HG03280 (cell line): ENCODE data around the gene GRID1.

Experiments used
- ATAC-seq: cut with Tn5 transposase; IDR thresholded peaks from one replicate; pipeline ENCODE4 v1.9.1; 2021; ENCODE audit warnings: mild to moderate bottlenecking, moderate library complexity; ENCODE audit not compliant: unreplicated experiment

GRID1 gene

DNA sequence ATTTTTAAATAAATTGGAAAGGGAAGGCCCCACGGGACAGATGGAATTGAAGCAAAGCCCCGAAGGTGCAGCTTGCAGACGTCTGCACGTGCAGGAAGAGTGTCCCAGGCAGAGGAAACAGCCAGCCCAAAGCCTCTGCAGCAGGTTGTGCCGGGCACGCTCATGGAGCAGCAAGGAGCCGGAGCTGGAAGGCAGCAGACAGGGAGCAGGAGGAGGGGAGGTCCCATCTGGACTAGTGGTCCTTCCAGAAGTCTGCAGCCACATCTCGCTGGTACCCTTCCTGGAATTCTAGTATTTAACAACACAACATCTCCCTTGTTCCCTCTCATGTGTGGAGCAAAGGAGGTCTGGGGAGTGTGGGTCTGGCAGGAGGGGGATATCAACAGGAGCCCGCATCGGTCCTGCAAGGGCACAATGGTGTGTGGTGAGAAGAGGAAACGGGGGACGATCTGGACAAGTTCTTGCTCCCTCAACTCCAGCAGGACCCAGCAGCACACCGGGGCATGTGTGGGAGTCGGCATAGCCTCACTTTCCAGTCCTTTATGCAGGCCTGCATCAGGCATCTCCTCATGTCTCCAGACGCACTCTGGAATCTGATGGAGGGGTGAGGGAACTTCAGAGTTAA lies 169.3 kb downstream of the GRID1 start:
- no peak for ATAC-seq

GRCh38 chr10:86195521-86196157 lies 171.0 kb downstream of the GRID1 start:
- ATAC-seq: no peak

DNA sequence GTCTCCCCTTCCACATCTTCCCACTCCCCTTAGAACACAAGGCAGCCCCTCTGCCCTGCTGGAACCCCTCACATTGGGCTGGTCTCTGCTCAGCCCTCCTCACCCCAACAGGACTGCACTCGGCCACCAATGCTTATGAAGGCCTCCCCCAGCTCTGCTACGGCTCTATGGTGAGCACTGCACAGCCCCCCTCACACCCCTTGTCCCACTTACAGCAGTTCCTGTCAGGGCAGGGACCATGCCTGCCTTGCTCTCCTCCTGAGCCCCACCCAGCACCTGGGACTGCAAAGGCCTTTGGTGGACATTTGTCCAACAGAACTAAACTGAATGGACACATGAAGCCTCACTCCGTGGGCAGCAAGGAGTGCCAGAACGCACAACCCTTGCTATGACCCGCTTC lies 171.9 kb downstream of the GRID1 start:
- ATAC-seq: no peak

- ATAC-seq: no peak
Observed at GRCh38 chr10:86193841-86194240, 172.8 kb downstream of the GRID1 start.

- ATAC-seq: no peak
Observed at GRCh38 chr10:86192691-86193090, 173.9 kb downstream of the GRID1 start.

- no peak for ATAC-seq
Observed at GRCh38 chr10:86192147-86192546, 174.4 kb downstream of the GRID1 start.

DNA sequence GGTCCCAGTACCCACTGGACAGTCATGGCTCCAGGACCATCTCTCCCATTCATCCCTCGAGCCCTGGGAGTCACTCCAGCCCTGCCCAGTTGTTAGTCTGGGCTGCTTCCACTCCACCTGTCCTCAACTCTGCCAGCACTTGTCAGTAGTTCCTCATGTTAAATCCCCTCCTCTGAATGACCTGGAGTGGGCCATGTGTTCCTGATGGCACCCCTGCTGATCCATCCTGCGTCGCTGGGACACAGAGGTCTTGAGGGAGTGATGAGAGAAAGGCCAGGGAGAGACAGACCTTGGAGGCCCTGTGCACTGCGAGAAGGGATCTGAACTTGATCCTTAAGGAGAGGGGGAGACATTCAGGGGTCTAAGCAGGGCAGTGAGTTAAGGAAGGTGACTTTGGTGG lies 174.9 kb downstream of the GRID1 start:
- no peak for ATAC-seq

GRCh38 chr10:86191166-86191565 lies 175.4 kb downstream of the GRID1 start:
- no peak for ATAC-seq

GRCh38 chr10:86190291-86190690 lies 176.3 kb downstream of the GRID1 start:
- no peak for ATAC-seq

DNA sequence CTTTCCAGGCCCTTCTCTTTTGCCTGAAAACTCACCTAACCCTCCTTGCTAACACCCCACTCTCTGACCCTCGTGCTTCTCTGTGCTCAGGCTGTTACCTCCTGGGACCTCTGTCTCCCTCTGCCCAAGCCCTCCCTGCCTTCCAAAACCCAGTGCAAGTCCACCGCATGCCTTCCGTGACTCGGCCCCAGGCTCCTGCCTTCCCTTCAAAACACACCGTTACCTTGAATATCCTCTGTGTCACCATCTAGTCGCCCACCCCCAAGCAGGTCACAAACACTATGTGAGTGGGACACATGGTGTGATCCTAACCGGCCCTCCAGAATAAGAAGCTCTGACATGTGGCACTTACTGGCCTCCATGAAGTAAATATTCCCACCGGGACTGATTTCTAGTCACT lies 176.7 kb downstream of the GRID1 start:
- ATAC-seq: no peak

- no peak for ATAC-seq
Observed at GRCh38 chr10:86188796-86189558, 177.6 kb downstream of the GRID1 start.

DNA sequence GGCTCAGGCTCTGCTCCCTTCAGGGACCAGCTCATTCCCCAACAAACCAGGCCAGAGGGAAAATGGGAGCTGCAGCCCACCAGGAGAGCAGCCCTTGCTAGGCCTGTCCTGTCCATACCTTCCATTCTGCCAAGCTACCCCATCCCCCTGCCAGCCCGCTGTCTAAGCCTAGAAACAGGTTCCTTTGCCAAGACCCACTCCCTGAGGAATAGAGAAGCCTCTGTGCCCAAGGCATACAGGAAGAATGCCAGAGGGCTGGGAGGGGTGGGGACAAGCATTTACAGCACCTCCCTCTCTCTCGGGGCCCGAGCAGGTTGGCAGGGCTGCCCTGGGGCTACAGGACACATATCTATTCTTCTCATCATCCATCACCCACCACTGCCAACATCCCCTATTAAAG lies 178.3 kb downstream of the GRID1 start:
- ATAC-seq: no peak

DNA sequence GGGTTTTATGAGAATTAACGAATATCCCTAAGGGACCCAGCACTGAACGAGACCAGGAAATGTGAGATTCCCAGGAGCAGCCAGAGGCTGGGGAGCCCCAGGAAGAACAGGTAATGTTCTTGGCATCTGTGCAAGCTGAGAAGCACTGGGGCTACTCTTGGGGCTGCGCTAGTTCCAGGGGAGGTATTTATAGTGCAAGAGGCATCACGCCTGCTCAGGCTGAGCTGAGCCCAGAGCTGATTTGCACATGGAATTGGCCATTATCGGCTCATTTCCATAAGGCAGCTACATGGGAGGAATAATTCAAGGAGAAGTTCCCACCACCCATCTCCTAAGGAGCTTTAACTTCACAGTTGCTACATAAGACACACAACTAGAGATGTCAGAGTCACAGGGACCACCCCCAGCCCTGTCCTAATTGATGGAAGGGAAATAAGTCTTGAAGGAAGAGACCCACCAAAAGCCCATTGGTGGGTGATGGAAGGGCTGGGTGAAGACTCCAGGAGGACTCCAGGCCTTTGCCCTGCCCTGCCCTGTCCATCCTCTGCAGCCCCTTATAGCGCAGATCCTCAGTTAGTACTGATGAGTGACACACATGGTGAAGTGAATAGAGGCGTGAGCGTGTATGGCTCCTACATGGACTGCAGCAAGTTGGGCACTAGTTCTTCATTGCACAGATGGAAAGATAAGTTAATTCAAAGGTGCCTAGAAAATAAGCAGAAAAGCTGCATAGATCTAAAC lies 178.9 kb downstream of the GRID1 start:
- no peak for ATAC-seq

DNA sequence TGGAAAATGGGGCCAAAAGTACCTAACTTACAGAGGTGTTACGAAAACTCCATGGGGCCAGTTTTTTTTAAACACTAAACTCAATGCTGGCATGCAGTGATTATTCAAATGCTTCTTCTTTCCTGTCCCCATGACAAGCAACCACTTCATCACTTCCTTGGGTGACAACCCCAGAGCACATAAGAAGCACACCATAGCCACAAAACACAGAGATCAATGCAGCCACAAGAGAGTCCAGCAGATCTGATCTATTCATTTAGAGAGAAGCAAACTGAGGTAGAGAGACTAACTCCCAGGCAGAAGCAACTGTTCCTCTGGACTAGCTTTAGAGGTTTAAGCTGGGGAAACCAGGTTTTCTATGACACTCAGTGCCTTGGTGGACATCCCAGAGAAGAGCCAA lies 180.0 kb downstream of the GRID1 start:
- no peak for ATAC-seq

- ATAC-seq: no peak
Observed at GRCh38 chr10:86182595-86182994, 184.0 kb downstream of the GRID1 start.

- no peak for ATAC-seq
Observed at GRCh38 chr10:86182150-86182549, 184.4 kb downstream of the GRID1 start.

- ATAC-seq: no peak
Observed at GRCh38 chr10:86180861-86181260, 185.7 kb downstream of the GRID1 start.

GRCh38 chr10:86179961-86180360 lies 186.6 kb downstream of the GRID1 start:
- no peak for ATAC-seq

GRCh38 chr10:86179153-86179524 lies 187.5 kb downstream of the GRID1 start:
- no peak for ATAC-seq

DNA sequence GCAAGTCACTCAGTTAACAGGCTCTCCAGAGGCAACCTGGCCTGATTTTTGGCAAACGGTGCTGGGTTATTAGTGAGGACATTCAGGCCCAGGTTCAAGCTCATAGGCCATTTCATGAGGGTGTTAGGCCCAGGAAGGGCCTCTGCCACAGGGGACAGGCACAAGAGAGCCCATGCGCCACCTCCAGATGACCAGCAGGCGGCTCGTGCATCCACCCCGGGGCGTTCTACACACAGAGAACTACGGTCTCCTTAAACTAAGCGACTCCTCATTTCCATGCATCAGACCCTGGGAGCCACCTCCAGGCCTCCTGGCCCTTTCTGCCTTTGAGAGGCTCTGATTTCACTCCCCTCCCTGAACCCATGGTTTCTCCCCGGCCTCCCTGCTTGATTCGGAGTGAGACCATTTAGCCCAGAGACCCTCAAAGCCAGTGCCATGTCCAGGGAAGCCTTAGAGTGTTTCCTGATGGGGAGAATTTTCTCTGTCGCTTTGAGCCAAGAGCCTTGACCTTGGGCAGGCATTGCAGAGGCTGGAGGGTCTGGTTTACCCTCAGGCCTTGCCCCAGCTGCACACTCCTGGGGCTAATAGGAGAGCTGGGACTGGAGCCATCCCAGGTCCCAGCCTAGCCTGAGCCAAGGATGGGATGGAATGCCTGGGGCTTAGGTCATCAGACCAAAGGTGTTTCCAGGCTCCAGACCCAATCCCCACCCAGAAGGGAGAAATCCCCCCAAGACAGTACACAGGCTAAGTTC lies 188.0 kb downstream of the GRID1 start:
- ATAC-seq: no peak
